VCaP (cell line): Measurements from ENCODE around the gene NKTR.

ENCODE experiments used
- H3K27ac ChIP-seq: fragments of 450-650 bp; 2 replicates; pipeline ENCODE4 v1.5.1; 2017
- TF ChIP-seq, protein P1 (sequence below): fragments of 450-650 bp; conservative IDR thresholded peaks from 2 replicates; pipeline ENCODE4 v1.5.1; 2017; ENCODE audit warnings: mild to moderate bottlenecking, moderate library complexity

NKTR gene

DNA sequence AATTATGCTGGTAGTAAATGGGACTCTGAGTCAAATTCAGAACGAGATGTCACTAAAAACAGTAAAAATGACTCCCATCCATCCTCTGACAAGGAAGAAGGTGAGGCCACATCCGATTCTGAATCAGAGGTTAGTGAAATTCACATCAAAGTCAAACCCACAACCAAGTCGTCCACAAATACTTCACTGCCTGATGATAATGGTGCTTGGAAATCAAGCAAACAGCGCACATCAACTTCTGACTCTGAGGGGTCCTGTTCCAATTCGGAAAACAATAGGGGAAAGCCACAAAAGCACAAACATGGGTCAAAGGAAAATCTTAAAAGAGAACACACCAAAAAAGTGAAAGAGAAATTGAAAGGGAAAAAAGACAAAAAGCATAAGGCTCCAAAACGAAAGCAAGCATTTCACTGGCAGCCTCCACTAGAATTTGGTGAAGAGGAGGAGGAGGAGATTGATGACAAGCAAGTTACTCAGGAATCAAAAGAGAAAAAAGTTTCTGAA lies 37.9 kb downstream of the NKTR start:
- H3K27ac ChIP-seq, result no peak overlapping the region
- TF ChIP-seq, protein P1, sequence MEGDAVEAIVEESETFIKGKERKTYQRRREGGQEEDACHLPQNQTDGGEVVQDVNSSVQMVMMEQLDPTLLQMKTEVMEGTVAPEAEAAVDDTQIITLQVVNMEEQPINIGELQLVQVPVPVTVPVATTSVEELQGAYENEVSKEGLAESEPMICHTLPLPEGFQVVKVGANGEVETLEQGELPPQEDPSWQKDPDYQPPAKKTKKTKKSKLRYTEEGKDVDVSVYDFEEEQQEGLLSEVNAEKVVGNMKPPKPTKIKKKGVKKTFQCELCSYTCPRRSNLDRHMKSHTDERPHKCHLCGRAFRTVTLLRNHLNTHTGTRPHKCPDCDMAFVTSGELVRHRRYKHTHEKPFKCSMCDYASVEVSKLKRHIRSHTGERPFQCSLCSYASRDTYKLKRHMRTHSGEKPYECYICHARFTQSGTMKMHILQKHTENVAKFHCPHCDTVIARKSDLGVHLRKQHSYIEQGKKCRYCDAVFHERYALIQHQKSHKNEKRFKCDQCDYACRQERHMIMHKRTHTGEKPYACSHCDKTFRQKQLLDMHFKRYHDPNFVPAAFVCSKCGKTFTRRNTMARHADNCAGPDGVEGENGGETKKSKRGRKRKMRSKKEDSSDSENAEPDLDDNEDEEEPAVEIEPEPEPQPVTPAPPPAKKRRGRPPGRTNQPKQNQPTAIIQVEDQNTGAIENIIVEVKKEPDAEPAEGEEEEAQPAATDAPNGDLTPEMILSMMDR, result no peak

DNA sequence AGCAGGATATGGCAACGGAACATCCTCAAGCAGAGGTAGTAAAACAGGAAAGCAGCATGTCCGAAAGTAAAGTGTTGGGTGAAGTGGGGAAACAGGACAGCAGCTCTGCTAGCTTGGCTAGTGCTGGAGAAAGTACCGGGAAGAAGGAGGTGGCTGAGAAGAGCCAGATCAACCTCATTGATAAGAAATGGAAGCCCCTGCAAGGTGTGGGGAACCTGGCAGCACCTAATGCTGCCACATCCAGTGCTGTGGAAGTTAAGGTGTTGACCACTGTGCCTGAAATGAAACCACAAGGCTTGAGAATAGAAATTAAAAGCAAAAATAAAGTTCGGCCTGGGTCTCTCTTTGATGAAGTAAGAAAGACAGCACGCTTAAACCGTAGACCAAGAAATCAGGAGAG lies 38.7 kb downstream of the NKTR start:
- no peak overlapping the region for H3K27ac ChIP-seq
- TF ChIP-seq, protein P1, result no peak

DNA sequence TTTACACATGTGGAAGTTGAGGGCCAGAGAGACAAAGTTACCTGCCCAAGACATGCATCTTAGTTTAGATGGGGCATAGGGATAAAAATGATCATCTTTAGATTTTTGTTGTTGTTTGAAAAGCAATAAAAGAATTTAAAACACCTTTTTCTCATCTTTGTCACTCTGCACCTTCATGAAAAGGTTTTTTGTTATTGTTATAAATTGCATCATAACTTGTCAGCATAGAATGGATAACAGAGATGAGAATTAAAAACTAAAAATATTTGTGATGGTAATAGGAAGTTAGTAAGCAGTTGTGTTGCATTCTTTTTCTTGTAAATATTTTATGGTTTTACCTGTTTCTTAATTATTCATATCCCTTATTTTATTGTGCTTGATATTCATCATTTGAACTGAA lies 39.6 kb downstream of the NKTR start:
- no peak overlapping the region for H3K27ac ChIP-seq
- TF ChIP-seq, protein P1, result no peak

DNA sequence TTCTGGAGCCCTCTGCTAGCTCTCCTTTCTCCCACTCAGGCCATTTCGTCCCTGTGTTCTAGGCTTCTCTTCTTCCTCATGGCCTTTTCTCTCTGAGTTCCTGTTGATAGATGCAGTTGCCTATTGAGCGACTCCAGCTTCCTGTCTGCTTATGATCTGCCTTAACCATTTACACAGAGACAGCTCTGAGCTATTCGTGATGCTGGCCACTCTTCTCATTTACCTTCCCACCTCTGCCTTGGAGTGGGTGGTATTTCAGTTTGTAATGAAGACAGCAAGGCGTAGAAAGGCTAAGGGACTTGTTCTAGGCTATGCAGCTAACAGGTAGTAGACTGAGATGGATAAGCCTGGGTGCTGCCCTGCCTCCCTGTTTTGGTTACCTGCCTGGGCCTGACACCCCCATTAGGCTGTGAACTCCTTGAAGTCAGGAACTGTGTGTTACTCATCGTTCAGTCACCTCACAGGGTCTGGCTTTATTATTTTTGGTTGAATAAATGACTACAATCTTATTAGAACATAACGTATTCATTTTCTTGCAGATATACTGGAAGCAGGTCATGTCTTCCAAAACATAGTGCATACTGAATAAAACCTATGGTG lies 40.4 kb downstream of the NKTR start:
- no peak overlapping the region for H3K27ac ChIP-seq
- TF ChIP-seq, protein P1, result no peak

DNA sequence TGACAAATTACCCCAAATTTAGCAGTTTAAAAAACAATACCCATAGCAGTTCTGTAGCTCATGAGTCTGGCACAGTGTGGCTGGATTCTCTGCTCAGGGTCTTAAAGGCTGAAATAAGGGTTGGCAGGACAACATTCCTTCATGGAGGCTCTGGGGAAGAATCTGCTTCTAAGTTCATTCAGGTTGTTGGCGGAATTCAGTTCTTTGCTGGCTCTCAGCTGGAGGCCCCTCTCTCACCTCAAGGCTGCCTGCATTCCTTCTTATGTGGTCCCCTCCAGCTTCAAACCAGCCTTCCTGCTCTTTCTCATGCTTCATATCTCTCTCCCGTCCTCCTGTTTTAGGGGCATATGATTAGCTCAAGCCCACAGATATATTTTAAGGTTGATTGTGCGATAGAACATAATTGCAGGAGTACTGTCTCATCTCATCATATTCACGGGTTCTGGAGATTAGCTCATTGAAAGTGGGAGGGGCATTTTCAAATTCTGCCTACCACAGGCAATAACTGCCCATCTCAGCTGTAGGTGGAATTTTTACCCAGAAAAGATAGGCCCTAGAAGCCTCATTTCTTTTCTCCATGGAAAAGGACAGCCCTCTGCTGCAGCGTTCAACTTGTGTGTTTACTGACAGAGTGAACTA lies 47.5 kb downstream of the NKTR start:
- no peak overlapping the region for H3K27ac ChIP-seq
- TF ChIP-seq, protein P1, result no peak

DNA sequence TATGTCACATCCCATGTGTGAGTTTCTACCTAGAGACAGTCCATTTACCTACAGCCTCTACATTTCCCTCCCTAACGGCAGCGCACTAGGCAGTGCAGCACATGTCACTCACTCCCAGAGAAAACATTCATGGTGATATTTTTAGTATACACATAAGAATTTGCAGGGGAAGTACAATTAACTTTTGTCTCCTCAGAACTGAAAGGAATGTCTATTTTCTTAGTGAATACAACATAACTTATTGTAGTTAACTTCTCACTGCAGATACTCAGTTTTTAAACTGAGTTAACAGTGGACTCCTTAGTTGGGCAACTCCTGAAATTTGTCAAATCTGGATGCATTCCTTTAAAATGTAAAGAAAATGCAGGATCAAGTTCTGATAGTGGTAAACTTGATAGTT lies 48.5 kb downstream of the NKTR start:
- no peak overlapping the region for H3K27ac ChIP-seq
- TF ChIP-seq, protein P1, result no peak

DNA sequence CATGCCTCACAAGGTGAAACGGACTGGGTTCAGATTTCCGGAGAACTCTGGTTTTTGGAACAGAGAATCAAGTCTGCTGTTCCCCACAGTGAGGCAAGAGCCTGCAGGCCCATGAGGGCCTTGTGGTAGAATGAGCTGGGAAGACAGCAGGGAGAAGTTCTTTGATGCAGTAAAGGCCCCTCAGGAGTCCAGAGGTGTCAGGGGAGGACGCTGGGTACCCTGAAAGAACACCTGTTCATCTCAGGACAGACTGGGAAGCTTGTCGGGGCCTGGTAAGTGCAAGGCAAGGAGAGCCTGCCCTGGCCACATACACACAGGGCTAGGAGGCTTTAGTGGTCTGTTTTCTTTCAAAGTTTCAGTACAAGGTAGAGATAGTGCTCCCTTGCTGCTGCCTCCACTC lies 49.3 kb downstream of the NKTR start:
- TF ChIP-seq, protein P1, result no peak
- H3K27ac ChIP-seq, result no peak overlapping the region
